Activated CD4-positive, alpha-beta T cell treated with anti-CD3 and anti-CD28 coated beads, Interleukin-2, amount 50 U/mL, for 1 hour (primary cell): ENCODE data around the gene SLC2A8.

Source experiments
- DNase-seq: peaks from one replicate; pipeline ENCODE4 v3.0.0-alpha.2; 2020

SLC2A8 gene

GRCh38 chr9:127438394-127438793 lies 41.4 kb downstream of the SLC2A8 start:
- DNase-seq, result no peak

GRCh38 chr9:127444283-127444920 lies 47.4 kb downstream of the SLC2A8 start:
- DNase-seq, result no peak

- DNase-seq, result no peak
Observed at GRCh38 chr9:127444921-127445850, 48.2 kb downstream of the SLC2A8 start.

- no peak for DNase-seq
Observed at GRCh38 chr9:127445851-127446712, 49.1 kb downstream of the SLC2A8 start.

- no peak for DNase-seq
Observed at GRCh38 chr9:127446713-127447415, 49.9 kb downstream of the SLC2A8 start.

GRCh38 chr9:127447416-127448111 lies 50.6 kb downstream of the SLC2A8 start:
- no peak for DNase-seq

GRCh38 chr9:127448112-127448805 lies 51.3 kb downstream of the SLC2A8 start:
- DNase-seq, result no peak

- DNase-seq, result no peak
Observed at GRCh38 chr9:127449332-127449966, 52.5 kb downstream of the SLC2A8 start.

GRCh38 chr9:127450243-127450760 lies 53.3 kb downstream of the SLC2A8 start:
- DNase-seq, result no peak

GRCh38 chr9:127450830-127451607 lies 54.0 kb downstream of the SLC2A8 start, which contains the start of the genes LRSAM1 and RPL12:
TSS of gene LRSAM1 (plus strand) at chr9:127451510. CDS start at chr9:127454528, 3,018 bp downstream.
TSS of gene RPL12 (minus strand) at chr9:127451406. CDS start at chr9:127451317, 89 bp downstream.
- peak; percentile 99 for DNase-seq

GRCh38 chr9:127451608-127451857 lies 54.6 kb downstream of the SLC2A8 start:
- DNase-seq, result no peak

GRCh38 chr9:127451858-127452656 lies 55.1 kb downstream of the SLC2A8 start:
- DNase-seq, result peak; percentile 47

- DNase-seq, result no peak
Observed at GRCh38 chr9:127452691-127453090, 55.7 kb downstream of the SLC2A8 start.

- peak; percentile 18 for DNase-seq
Observed at GRCh38 chr9:127455324-127455992, 58.5 kb downstream of the SLC2A8 start.

GRCh38 chr9:127457191-127457878 lies 60.4 kb downstream of the SLC2A8 start:
- DNase-seq, result no peak
